ENCODE measurements around the gene ASS1.

Gene ASS1

DNA sequence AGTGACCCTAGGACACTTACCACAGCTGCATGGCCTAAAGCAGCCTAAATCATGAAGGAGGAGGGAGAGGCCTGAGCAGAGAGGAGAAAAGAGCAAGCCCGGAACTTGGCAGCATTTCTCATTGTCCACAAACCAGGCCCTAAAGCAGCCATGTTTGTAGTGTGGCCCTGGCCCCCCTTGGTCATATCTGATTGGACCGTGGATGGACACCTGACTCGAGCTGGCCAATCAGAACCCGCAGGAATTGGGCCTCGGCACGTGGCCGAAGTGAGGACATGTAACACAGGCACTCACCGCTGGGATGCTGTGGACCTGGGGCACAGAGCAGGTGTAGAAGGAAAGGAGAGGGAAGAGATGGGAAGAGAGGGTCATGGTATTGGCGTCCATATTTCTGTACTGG is 56.9 kb downstream of the ASS1 start:
- DNase-seq, result no peak

DNA sequence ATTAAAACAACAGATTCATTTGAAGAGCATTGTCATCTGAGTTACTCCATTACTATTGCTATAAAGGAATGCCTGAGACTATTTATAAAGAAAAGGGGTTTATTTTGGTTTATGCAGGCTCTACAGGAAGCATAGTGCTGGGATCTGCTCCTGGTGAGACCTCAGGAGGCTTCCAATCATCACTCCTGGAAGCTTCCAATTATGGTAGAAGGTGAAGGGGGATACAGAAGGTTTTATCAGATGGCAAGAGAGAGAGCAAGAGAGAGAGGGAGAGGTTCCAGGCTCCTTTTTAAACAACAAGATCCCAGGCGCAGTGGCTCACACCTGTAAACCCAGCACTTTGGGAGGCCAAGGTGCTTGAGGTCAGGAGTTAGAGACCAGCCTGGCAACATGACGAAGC is 63.5 kb downstream of the ASS1 start:
- no peak for DNase-seq

DNA sequence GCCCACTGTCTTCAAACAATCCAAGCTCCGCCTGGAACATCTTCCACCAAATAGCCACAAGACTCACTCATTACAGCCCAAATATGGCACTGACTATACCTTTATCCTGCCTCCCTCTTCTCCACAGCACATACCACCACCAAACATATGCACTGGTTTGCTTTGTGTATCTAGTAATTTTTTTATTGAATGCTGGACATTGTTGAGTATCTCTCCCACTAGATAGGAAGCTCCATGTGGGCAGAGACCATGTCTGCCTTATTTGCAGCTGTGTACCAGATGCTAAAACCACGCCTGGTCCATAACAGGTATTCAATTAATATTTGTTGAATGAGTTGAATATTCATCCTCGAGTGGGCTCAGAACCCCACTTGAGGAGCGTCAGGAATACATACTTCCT is 67.4 kb downstream of the ASS1 start:
- DNase-seq, result no peak

DNA sequence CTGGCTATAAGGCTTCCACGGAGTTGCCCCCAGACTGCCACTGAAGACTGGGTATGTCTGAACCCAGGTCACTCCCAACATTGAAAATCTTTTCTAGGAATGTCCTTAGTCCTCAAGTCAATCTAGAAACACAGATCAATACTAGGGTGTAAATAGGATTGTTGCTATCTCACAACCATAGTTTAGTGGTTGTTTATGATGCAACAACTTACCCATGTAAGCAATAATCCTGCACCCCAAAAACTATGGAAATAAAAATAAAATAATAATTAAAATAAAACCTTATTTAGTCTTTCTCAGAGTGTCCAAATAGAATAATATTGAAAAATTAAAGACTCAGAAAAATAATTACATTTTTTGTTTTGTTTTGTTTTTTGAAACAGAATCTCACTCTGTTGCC is 68.3 kb downstream of the ASS1 start:
- DNase-seq, result no peak

DNA sequence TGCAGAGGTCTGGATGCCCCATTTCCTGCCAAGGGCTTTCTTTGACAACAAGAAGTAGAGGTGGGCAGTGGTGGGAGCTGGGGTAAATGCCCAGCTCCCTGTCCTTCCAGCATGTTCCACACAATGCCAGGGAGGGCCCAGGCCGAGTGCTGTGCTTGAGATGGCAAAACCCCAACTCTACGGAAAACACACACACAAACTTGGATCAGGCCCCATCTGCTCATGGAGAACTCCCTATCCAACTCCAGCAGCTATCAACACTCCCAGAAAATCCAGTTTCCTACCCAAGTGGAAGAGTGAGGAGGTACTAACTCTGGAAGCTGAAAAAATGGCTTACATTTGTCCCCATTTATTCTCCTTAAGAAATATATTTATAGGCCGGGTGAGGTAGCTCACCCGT is 73.5 kb downstream of the ASS1 start:
- no peak for DNase-seq

DNA sequence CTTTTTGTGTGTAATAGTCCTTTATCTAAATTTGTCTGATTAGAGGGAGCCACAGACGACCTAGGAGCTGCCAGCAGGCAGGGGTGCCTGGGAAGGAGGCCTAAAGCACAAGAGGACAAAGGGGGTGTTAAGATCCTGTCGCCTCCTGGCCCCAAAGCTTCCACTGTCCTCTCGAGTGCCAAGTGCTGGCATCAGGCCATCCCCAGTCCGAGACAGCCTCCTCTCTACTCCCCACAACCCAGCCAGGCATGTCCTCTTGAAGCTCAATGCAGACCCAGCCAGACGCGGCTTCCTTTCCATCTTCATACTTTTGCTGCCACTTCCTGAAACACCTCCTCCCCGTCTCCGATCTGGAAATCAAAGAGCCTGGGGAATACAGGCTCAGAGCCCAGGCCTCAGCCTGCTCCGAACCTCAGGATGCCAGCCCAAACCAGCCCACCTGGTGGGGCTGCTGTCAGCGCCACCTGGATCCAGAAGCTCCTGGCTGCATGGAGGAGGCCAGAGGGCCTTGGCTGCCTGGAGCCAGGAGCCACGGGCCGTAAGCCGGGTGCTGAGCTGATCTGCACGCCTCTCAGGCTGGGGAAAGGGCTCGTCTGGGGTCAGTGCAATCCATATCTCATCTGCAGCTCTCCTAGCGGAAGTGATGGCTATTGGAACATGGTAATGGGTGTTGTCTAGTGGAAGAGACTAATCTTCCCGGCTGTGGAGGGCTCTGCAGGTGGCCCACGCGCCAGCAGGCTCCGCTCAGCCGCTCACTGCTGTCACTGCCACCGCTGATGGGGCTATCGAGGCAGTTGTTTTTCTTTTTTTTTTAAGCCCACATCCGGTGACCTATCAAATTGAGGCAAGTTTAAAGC is 74.4 kb downstream of the ASS1 start:
- DNase-seq, result no peak

DNA sequence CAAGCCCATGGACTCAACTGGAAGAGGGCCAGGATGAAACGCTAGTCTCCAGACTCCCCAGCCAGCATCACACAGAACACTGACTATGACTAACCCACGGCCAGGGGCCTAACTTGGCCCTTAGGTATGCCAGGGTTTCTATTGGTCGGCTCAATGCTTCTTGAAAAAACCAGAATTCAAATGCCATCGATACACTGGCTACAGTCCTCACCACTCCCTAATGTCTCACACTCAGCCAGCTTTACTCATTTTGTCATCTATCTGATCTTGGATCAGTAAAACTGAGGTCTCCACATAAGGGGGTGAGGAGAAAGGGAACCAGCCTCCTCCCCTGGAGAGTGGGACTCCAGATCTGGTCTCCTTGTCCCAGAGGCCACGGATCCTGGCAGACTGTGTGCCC is 75.2 kb downstream of the ASS1 start:
- no peak for DNase-seq

DNA sequence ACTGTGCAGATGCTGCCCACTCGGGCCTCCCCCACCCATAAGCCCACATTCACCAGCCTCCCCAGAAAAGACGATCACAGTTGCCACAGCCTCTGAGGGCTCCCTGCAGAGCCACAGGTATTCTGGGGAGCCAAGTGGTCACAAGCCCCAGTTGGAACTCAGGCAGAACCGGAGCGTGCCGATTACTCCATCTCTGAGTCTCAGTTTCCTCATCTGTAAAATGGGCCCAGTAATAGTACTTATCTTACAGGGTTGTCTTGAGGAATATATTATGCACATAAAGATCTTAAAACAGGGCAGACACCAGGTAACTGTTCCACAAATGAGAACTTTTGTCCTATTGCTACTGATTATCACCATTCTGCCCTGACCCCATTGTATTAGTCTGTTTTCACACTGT is 77.0 kb downstream of the ASS1 start:
- DNase-seq, result no peak

DNA sequence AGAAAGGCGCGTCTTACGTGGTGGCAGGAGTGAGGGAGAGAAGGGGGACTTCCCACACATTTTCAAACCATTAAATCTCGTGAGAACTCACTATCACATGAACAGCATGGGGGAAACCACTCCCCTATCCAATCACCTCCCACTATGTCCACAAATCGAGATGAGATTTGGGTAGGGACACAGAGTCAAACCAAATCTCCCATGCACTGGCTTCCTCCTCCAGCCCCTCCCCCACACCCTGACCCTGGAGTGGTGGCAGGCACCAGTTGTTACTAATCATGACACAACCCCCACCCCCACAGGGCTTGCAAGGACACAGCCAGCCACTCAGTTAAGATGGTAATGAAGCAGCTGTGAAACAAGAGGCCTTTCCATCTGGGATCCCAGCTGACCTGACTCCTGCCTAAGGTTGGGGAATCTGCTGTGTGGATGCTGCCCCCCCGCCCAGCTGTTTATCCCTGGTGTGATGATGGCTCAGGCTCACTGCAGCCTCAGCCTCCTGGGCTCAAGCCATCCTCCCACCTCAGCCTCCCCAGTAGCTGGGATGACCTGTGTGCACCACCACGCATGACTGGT is 77.6 kb downstream of the ASS1 start:
- no peak for DNase-seq

DNA sequence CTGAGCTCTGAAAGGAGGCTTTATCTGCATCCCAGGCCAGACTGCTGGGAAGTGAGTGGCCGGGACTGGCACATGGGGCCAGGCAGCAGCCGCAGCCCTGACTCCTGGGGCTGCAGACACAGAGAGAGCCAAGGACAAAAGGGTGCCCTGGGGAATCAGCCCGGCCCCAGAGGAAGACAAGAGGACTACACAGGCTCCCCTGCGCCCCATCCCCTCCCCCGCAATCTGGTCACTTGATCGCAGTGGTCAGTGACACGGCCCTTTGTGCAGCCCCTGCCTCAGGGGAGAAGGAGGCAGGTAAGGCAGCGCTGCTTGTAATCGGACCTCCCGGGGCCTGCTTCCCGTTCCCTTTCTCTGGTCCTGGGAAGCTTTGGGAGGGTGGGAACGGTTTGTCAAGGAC is 79.2 kb downstream of the ASS1 start:
- DNase-seq, result no peak

DNA sequence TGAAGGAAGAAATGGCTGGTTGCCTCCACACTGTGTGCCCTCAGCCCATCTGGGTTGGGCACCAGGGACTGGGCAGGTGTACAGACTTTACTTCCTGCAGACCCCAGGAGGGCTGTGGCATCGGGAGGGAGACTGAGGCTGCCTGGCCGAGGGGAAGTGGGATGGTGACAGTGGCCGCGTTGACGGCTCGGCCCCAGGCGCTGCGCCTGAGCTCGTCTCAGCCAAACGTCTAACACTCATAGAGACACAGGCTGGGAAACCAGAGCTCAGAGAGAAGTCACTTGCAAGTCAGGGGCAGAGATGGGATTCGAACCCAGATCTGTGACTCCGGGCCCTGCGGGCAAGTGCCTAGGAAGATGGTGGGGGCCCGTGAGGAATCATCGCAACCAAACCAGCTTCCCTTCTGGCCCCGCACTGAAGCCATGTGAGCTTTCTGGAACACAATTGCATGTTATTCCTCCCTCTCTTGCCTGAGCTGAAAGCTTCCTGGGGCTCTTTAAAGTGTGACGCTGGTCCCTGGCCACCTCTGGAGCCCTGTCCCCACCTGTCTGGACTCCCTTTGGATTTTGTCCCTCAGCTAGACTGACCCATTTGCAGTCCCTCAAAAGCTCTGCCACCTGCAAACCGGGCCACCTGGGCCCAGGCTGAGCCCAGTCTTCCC is 81.6 kb downstream of the ASS1 start:
- DNase-seq, result no peak

DNA sequence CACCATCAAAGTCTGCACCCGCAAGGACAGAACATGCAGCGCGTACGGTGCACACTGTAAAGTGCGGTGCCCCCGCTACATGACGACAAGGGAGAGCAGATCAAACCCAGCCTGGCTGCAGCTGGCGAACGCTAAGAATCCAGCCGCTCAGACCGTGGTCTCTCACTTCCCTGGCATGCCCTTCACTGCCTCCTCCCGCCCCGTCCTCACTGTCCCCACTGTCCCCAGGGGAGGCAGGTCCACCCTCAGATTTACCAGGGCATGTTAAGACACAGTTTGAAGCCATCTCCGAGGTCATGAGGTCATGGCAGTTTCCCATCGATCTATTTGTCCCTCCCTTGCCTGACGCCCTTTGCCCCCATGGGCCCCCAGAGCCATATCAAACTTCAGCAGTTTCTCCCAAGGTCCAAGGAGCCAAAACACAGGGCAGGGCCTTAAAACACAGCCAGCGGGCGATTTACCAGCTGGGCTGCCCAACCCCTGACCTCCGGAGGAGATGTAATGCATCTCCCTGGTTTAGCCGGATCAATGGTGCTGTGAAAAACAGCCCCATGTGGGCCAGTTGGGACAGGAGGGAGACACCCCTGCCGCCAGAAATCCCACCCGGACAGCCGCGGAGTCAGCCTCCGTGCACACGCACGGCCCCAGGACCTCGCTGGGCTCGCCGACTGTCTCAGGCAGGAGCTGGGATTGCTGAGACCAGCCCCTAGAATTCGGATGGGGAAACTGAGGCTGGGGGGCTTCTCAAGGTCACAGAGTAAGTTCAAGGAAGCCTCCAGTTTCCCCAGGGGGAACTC is 82.3 kb downstream of the ASS1 start:
- no peak for DNase-seq

DNA sequence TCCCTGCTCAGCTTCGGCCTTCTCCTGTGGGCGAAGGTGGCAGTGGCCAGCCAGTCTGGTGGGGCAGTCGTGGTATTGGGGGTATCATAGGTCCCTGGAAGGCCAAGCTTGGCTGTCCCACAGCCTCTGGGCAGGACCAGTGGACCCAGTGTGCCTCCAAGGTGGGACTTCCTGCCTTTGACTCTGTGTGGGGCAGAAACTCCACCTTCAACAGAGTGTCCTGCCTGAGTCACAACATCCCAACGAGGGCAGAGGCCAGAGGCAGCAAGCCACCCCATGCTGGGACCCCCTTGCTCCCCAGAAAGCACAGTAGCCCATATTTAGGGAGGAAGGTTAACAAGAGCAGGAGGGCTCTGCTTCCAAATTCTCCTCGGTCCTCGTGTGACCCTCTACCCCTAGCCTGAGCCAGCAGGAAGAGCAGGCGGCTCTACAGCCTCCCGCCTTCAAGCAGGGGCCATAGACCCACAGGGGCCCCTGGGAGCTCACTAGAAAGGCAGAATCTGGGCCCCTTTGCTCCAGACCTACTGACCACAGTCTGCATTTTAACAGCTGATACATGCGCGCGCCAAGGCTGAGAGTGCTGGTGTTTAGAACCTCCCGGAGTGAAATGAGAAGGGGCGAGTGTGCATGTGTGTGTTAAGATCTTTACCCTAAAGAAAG is 83.0 kb downstream of the ASS1 start:
- no peak for DNase-seq

DNA sequence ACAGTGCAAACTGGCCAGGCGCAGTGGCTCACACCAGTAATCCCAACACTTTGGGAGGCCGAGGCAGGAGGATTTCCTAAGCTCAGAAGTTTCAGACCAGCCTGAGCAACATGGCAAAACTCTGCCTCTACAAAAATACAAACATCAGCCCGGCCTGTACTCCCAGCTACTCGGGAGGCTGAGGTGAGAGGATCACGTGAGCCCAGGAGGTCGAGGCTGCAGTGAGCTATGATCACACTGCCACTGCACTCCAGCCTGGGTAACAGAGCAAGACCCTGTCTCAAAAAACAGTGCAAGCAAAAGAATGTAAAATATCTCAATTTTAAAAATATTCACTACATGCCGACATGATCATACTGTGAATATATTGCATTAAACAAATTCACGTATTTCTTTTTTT is 83.9 kb downstream of the ASS1 start:
- DNase-seq, result no peak

DNA sequence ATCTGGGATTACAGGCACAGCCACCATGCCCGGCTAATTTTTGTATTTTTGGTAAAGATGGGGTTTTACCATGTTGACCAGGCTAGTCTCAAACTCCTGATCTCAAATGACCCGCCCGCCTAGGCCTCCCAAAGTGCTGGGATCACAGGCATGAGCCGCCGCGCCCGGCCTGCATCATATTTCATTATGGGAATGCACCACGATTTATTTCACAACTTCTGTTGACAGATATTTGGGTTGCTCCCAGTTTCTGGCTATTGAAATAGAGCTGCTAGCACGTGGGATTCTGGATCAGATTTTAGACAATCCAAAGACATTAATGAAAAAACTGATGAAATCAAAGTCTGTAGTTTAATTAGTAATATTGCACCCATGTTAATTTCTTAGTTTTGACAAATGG is 86.2 kb downstream of the ASS1 start:
- DNase-seq, result no peak

DNA sequence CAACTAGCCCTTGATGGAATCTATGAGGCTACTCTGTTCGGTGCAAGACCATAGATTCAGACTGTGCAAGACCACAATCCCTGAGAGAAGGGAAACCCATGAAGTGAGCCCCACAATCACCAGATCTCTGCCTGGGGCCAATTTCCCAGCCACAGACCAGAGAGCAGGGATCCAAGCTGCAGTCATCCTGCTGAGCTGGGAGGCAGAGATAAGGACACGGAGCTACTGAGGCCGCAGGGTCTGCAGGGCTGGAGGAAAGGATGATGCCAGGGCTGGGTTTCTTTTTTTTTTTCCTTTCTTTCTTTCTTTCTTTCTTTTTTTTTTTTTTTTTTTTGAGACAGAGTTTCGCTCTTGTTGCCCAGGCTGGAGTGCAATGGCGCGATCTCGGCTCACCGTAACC is 86.9 kb downstream of the ASS1 start:
- no peak for DNase-seq

DNA sequence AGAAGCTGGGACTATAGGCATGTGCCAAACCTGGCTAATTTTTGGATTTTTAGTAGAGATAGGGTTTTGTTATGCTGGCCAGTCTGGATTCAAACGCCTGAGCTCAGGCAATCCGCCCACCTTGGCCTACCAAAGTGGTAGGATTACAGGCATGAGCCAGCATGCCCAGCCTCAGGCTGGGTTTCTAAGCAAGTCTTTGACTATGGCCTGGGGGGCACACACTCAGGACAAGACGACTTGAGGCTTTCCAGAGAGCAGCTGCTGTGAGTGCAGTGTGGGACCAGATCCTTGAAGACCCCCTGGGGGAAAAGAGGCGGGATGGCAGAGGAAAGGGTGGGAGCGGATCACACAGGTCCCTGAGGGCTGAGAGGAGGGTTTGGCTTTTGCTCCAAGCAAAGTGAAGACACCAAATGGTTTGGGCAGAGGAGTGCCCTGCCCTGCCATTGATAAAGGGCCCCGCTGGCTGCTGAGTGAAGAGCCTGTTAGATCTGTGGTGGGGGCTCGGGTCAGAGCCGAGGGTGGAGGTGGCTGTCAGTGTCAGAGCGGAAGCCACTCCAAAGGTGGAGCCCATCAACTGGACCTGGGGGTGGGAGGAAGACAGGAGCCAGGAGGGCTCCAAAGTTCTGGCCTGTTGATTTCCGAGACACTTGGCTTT is 87.8 kb downstream of the ASS1 start:
- no peak for DNase-seq

DNA sequence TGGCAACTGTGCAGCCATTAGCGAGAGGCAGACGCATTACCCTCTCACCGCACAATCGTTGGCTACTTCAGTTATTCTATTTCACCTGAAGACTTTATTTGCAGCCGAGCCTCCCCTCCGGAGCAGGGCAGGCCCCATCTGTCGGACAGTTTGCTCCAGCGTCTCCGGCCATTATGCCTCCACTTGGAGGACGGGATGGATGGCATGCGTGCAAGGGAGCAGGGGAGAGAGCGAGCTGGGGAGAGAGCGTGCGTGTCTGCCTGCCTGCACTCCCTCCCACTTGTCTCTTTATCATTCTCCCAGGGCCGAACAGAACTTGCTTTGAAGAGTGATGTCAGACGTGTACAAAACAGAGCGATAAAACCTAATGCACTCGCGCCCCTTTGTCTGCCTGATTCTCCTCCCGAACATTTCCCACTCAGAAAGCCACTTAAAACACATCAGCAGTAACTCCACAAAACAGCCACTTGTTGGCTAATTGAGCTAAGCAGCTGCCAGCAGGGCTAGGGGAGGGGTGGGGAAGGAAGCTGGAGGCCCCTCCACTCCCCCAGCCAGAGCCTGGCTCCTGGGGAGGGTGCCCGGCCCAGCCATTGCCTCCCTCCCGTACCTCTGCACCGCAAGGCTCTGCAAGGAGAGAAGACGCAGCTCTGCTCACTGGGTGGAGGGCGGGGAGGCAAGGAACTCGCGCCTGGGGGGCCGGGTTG is 91.2 kb downstream of the ASS1 start:
- no peak for DNase-seq

DNA sequence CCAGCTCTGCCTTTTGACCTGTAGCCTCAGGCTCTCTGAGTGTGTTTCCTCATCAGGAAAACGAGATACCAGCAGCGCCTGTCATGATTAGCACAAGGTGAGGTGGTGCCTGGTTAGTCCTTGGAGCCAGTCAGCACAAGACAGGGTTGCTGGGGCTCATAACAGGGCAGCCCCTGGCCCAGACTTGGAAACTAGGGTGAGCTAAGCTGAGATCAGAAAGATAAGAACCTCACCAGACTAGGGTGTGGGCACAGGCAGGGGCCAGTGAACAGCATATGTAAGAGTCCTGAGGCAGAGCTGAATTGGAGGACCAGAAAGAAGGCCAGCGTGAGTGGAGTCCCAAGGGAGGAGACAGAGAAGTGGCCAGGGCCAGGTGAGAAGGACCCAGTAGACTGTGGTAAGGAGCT is 91.9 kb downstream of the ASS1 start:
- no peak for DNase-seq

DNA sequence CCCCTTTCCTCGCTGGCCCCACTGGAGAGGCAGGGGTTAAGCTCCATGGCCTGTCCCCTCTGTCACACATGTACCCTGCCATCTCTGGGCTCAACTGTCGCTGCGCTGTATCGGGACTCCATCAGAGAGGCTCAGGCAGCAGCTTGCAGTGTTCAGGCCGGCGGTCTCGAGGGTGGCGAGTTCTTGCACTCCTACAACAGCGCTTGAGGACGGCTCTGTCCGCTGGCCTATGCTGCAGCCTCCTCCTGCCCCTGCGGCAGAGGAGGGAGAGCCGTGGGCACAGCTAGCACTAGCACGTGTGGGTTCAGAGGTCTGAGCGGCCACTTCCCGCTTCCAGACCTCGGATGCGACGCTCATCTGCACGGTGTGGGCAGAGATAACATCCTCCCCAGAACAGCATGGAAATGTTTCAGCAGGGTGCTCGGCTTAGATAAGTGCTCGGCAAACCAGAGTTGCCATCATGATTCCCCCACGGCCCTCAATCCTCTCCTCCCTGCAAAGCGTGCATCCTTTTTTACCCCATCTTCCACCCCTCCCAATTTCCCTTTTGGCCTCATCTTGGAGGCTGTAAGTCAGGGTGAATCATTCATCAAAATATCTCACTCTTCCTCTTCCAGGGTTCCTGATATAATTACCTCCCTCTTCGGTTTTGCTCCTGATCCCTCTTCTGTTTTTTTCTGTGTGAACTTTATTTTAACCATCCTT is 92.7 kb downstream of the ASS1 start:
- DNase-seq, result no peak
